LNCaP clone FGC (cell line): ENCODE measurements around the gene GSTM1.

Experiments
- DNase-seq: peaks from one replicate; pipeline ENCODE4 v3.0.0-alpha.2; 2011; ENCODE audit warnings: low read depth
- H3K4me3 ChIP-seq: 2 replicates; pipeline ENCODE4 v1.5.1; 2011; ENCODE audit warnings: mild to moderate bottlenecking, low read depth, low read length, control low read depth
- TF ChIP-seq, protein P1 (sequence below): IDR thresholded peaks from 2 replicates; pipeline ENCODE4 v1.5.1; 2012; ENCODE audit warnings: mild to moderate bottlenecking; ENCODE audit not compliant: control insufficient read depth, insufficient read depth; ENCODE audit errors: extremely low read depth

The GSTM1 gene

DNA sequence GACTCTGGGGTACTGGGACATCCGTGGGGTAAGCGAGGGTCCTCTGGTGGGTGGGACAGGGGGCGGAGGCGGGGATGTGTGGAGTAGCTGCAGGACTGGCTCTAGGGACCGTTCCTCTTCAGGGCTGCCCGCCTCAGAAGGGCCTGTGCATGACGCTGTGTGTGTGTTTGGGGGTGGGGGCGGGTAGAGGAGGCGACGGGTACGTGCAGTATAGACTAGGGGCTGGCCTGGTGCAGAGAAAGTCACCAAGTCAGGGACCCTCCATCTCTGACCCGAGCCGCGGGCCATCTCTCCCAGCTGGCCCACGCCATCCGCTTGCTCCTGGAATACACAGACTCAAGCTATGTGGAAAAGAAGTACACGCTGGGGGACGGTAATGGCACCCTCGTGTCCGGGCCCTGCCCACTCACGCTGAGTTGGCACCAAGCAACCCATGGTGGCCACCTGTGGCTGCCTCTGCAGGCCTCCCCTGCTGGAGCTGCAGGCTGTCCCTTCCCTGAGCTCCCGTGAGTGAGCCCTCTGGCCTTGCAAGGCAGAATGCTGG is 24.8 kb downstream of the GSTM1 start:
- DNase-seq, result no peak
- no peak overlapping the region for H3K4me3 ChIP-seq
- TF ChIP-seq, protein P1, sequence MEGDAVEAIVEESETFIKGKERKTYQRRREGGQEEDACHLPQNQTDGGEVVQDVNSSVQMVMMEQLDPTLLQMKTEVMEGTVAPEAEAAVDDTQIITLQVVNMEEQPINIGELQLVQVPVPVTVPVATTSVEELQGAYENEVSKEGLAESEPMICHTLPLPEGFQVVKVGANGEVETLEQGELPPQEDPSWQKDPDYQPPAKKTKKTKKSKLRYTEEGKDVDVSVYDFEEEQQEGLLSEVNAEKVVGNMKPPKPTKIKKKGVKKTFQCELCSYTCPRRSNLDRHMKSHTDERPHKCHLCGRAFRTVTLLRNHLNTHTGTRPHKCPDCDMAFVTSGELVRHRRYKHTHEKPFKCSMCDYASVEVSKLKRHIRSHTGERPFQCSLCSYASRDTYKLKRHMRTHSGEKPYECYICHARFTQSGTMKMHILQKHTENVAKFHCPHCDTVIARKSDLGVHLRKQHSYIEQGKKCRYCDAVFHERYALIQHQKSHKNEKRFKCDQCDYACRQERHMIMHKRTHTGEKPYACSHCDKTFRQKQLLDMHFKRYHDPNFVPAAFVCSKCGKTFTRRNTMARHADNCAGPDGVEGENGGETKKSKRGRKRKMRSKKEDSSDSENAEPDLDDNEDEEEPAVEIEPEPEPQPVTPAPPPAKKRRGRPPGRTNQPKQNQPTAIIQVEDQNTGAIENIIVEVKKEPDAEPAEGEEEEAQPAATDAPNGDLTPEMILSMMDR, result no peak

DNA sequence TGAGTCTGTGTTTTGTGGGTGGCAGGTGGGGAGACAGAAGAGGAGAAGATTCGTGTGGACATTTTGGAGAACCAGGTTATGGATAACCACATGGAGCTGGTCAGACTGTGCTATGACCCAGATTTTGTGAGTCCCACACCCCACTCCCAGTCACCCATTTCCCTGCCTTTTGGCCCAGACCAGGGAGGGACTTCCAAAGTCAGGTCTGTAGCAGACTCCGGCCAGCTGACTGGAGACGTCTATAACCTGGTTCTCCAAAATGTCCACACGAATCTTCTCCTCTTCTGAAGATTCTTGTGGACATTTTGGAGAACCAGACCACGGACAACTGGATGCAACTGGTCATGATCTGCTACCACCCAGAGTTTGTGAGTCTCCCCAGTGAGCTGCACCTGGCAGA is 26.0 kb downstream of the GSTM1 start:
- H3K4me3 ChIP-seq, result no peak overlapping the region
- TF ChIP-seq, protein P1, result no peak
- no peak for DNase-seq

DNA sequence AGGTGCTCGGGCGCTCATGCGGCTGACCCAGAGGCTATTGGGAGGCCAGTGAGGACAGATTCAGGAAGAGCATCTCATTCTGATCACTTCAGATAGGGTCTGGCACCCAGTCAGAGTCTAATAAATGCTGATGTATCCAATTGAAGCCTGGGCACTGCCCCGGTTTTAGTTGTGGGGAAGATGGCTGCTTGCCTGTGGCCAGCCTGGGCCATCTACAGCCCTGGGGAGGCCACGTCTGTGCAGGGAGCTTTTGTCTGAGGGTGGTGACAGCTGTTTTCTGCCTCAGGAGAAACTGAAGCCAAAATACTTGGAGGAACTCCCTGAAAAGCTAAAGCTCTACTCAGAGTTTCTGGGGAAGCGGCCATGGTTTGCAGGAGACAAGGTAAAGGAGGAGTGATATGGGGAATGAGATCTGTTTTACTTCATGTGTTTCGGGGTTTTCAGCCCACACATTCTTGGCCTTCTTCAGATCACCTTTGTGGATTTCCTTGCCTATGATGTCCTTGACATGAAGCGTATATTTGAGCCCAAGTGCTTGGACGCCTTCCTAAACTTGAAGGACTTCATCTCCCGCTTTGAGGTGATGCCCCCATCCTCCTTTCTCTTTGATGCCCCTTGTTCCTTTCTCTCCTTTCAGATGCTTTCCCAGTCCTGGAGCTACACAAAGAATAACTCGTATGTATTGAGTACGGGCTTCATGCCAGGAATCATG is 27.2 kb downstream of the GSTM1 start:
- H3K4me3 ChIP-seq, result no peak overlapping the region
- DNase-seq, result no peak
- TF ChIP-seq, protein P1, result no peak

DNA sequence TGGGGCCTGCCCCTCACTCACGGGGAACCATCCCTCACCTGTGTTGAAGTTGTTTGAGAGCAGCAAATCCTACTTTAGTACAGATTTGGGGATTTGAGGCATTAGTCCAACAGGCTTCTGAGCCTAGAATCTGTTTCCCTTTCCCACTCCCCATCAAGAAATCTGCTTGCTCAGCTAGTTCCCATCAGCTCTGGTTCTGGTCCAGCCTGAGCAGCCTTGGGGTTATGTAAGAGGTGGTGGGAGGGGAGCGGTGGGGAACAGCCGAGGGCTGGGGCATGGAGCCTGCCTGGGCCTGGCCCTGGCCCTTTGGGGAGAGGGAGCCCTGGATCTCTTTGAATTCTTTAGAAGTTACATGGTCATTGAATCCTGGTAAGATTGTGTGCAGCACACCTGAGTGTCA is 28.5 kb downstream of the GSTM1 start:
- TF ChIP-seq, protein P1, result no peak
- DNase-seq, result no peak
- no peak overlapping the region for H3K4me3 ChIP-seq

DNA sequence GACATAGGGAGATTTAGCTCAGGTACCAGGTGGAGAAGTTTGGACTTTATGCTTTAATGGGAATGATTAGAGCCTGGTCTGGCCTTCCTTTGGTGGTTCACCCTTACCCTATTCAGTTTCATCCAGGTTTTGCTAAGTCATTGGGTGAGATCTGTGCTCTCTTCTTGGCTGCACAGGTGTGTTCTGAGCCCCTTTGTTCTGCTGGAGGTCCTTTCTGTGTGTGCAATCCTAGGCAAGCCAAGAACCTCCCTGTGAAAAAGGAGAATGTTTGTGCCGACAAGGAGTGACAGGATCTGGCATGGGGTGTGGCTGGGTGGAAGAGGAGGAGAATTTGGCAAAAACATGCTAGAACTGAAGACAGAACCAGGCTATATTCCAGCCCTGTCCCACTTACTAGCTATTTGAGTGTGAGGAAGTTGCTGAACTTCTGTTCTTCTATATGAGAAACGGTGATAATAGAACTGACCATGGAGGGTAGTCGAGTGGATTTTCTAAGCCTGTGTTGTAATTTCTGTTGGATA is 29.0 kb downstream of the GSTM1 start:
- TF ChIP-seq, protein P1, result no peak
- DNase-seq, result no peak
- no peak overlapping the region for H3K4me3 ChIP-seq

DNA sequence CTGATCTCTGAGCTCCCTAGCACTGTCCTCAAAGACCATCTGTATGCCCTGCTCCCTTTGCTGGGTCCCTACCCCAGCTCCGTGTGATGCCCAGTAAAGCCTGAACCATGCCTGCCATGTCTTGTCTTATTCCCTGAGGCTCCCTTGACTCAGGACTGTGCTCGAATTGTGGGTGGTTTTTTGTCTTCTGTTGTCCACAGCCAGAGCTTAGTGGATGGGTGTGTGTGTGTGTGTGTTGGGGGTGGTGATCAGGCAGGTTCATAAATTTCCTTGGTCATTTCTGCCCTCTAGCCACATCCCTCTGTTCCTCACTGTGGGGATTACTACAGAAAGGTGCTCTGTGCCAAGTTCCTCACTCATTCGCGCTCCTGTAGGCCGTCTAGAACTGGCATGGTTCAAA is 30.1 kb downstream of the GSTM1 start:
- DNase-seq, result no peak
- TF ChIP-seq, protein P1, result no peak
- no peak overlapping the region for H3K4me3 ChIP-seq
